Muscle of leg (tissue), 11 donors: Measurements from ENCODE around the gene ASAP2. TPM values are rescaled to one million over a fixed set of nuclear protein-coding genes. Genes with fewer than 3 reads are reported as not detected.

ENCODE experiments used
- DNase-seq: peaks from one replicate; pipeline ENCODE4 v3.0.0; 2013
- H3K27ac ChIP-seq: one replicate; pipeline ENCODE4 v1.5.1; 2013; ENCODE audit warnings: mild to moderate bottlenecking, low read length, control low read depth
- H3K27me3 ChIP-seq: one replicate; pipeline ENCODE4 v1.6.1; 2013; ENCODE audit warnings: low read length; ENCODE audit not compliant: control insufficient read depth, insufficient read depth
- H3K36me3 ChIP-seq: one replicate; pipeline ENCODE4 v1.6.1; 2013; ENCODE audit warnings: low read length; ENCODE audit not compliant: control insufficient read depth, insufficient read depth
- H3K4me1 ChIP-seq: one replicate; pipeline ENCODE4 v1.6.1; 2013; ENCODE audit warnings: low read length; ENCODE audit not compliant: control insufficient read depth, insufficient read depth
- H3K4me3 ChIP-seq: one replicate; pipeline ENCODE4 v1.5.1; 2013; ENCODE audit warnings: low read length, control low read depth
- H3K9me3 ChIP-seq: replicated peaks from 2 replicates; pipeline ENCODE4 v1.6.1; 2013; ENCODE audit warnings: low read depth, low read length; ENCODE audit not compliant: control insufficient read depth
- WGBS: methylation state at CpG from one replicate; pipeline ENCODE4 v1.1.5; 2013; ENCODE audit warnings: missing lambda C conversion rate; ENCODE audit not compliant: insufficient coverage; 5-methylcytosine and 5-hydroxymethylcytosine counted together
- polyA plus RNA-seq, 8 donors: library from polyadenylated mRNA; unstranded; fragments of 120-200 nt; gene quantifications; one replicate each; pipeline versions ENCODE4 v1.2.1 to v1.2.3, GENCODE V29; 2013; ENCODE audit warnings: inconsistent platforms in 1 of 8, low replicate concordance in 1 of 8; ENCODE audit not compliant: insufficient read length in 8 of 8, insufficient read depth in 1 of 8
- total RNA-seq: library from RNA; stranded (reverse); fragments of 120-200 nt; gene quantifications from one replicate; pipeline ENCODE4 v1.2.4, GENCODE V29; 2013

ASAP2 gene
- total and polyA plus RNA-seq, 9 donors, result 12.1 to 30.8 (median 19.4) TPM

- no peaks in the 10 kb centered on the region for H3K9me3 ChIP-seq
- H3K36me3 ChIP-seq, result no peaks in the 10 kb centered on the region
- 90% methylated on average over 2 of the region's 4 CpGs for WGBS
- H3K4me1 ChIP-seq, result peaks cover 53% of the 10 kb centered on the region
- no peak for DNase-seq
- H3K27ac ChIP-seq, result no peak overlapping the region
- no peaks in the 10 kb centered on the region for H3K27me3 ChIP-seq
- no peak overlapping the region for H3K4me3 ChIP-seq
These were observed 43.5 kb downstream of the ASAP2 start for GRCh38 chr2:9250091-9250490.

GRCh38 chr2:9250498-9251153 lies 44.0 kb downstream of the ASAP2 start:
- Histone ChIP-seq H3K4me1 (peaks cover 53% of the 10 kb centered on the region), H3K36me3 (no peaks in the 10 kb centered on the region), H3K4me3 (no peak overlapping the region), H3K9me3 (no peaks in the 10 kb centered on the region), H3K27ac (peak overlapping the region; percentile 57), H3K27me3 (no peaks in the 10 kb centered on the region)
- no peak for DNase-seq
- WGBS, result 74% methylated on average over 11 of the region's 12 CpGs

GRCh38 chr2:9251154-9252001 lies 44.8 kb downstream of the ASAP2 start:
- Histone ChIP-seq H3K9me3 (no peaks in the 10 kb centered on the region), H3K4me3 (no peak overlapping the region), H3K27me3 (no peaks in the 10 kb centered on the region), H3K27ac (peak overlapping the region; percentile 57), H3K36me3 (no peaks in the 10 kb centered on the region), H3K4me1 (peaks cover 56% of the 10 kb centered on the region)
- WGBS, result 46% methylated on average over 8 of the region's 16 CpGs
- DNase-seq, result peak; percentile 82

GRCh38 chr2:9252002-9252357 lies 45.4 kb downstream of the ASAP2 start:
- no peak for DNase-seq
- H3K27me3 ChIP-seq, result no peaks in the 10 kb centered on the region
- no peaks in the 10 kb centered on the region for H3K36me3 ChIP-seq
- no peak overlapping the region for H3K4me3 ChIP-seq
- H3K4me1 ChIP-seq, result peaks cover 59% of the 10 kb centered on the region
- no peaks in the 10 kb centered on the region for H3K9me3 ChIP-seq
- 73% methylated on average over 3 of the region's 5 CpGs for WGBS
- H3K27ac ChIP-seq, result peak overlapping the region; percentile 57

- Histone ChIP-seq H3K27me3 (no peaks in the 10 kb centered on the region), H3K9me3 (no peaks in the 10 kb centered on the region), H3K4me3 (no peak overlapping the region), H3K27ac (no peak overlapping the region), H3K36me3 (no peaks in the 10 kb centered on the region), H3K4me1 (peaks cover 50% of the 10 kb centered on the region)
- no peak for DNase-seq
- WGBS, result 40% methylated on average over 1 of the region's 4 CpGs
These were observed 48.8 kb downstream of the ASAP2 start for GRCh38 chr2:9255416-9255815.

- H3K27ac ChIP-seq, result peak overlapping the region; percentile 65
- H3K4me3 ChIP-seq, result no peak overlapping the region
- H3K36me3 ChIP-seq, result no peaks in the 10 kb centered on the region
- peaks cover 50% of the 10 kb centered on the region for H3K4me1 ChIP-seq
- H3K27me3 ChIP-seq, result no peaks in the 10 kb centered on the region
- WGBS, result 55% methylated on average over 4 of the region's 4 CpGs
- no peak for DNase-seq
- H3K9me3 ChIP-seq, result no peaks in the 10 kb centered on the region
These were observed 49.5 kb downstream of the ASAP2 start for GRCh38 chr2:9256147-9256546.

GRCh38 chr2:9256570-9257043 lies 50.0 kb downstream of the ASAP2 start:
- peaks cover 49% of the 10 kb centered on the region for H3K4me1 ChIP-seq
- H3K27me3 ChIP-seq, result no peaks in the 10 kb centered on the region
- peak overlapping the region; percentile 65 for H3K27ac ChIP-seq
- no peaks in the 10 kb centered on the region for H3K36me3 ChIP-seq
- no peaks in the 10 kb centered on the region for H3K9me3 ChIP-seq
- no CpG with 5 or more reads among the region's 2 CpGs for WGBS
- DNase-seq, result peak; percentile 72
- H3K4me3 ChIP-seq, result no peak overlapping the region

- H3K4me1 ChIP-seq, result peaks cover 57% of the 10 kb centered on the region
- no peak overlapping the region for H3K4me3 ChIP-seq
- 26% methylated on average over 4 of the region's 7 CpGs for WGBS
- no peaks in the 10 kb centered on the region for H3K27me3 ChIP-seq
- H3K36me3 ChIP-seq, result no peaks in the 10 kb centered on the region
- H3K27ac ChIP-seq, result peak overlapping the region; percentile 80
- DNase-seq, result no peak
- H3K9me3 ChIP-seq, result no peaks in the 10 kb centered on the region
These were observed 51.9 kb downstream of the ASAP2 start for GRCh38 chr2:9258501-9258900.

GRCh38 chr2:9258953-9259399 lies 52.4 kb downstream of the ASAP2 start:
- Histone ChIP-seq H3K9me3 (no peaks in the 10 kb centered on the region), H3K4me1 (peaks cover 62% of the 10 kb centered on the region), H3K4me3 (no peak overlapping the region), H3K27me3 (no peaks in the 10 kb centered on the region), H3K27ac (peak overlapping the region; percentile 80), H3K36me3 (no peaks in the 10 kb centered on the region)
- 29% methylated on average over 7 of the region's 12 CpGs for WGBS
- DNase-seq, result peak; percentile 82

GRCh38 chr2:9260464-9260918 lies 53.9 kb downstream of the ASAP2 start:
- H3K27me3 ChIP-seq, result no peaks in the 10 kb centered on the region
- 97% methylated on average over 4 of the region's 6 CpGs for WGBS
- no peaks in the 10 kb centered on the region for H3K36me3 ChIP-seq
- H3K27ac ChIP-seq, result peak overlapping the region; percentile 80
- DNase-seq, result peak; percentile 54
- H3K9me3 ChIP-seq, result no peaks in the 10 kb centered on the region
- H3K4me1 ChIP-seq, result peaks cover 65% of the 10 kb centered on the region
- no peak overlapping the region for H3K4me3 ChIP-seq
